ENCODE measurements around the gene NEK4.
"Not testable (repeated sequence)": the region's sequence is repeated elsewhere in the genome, so short reads cannot be mapped to it uniquely, and the experiment has no call there.

Gene NEK4

GRCh38 chr3:52777959-52778805, 7.4 kb upstream of the NEK4 start:
- no peak for FAIRE-seq
- no peak for TF ChIP-seq POLR2A (IDR thresholded peaks at IDR 0.05; ENCODE audit: low read depth, low read length)

DNA sequence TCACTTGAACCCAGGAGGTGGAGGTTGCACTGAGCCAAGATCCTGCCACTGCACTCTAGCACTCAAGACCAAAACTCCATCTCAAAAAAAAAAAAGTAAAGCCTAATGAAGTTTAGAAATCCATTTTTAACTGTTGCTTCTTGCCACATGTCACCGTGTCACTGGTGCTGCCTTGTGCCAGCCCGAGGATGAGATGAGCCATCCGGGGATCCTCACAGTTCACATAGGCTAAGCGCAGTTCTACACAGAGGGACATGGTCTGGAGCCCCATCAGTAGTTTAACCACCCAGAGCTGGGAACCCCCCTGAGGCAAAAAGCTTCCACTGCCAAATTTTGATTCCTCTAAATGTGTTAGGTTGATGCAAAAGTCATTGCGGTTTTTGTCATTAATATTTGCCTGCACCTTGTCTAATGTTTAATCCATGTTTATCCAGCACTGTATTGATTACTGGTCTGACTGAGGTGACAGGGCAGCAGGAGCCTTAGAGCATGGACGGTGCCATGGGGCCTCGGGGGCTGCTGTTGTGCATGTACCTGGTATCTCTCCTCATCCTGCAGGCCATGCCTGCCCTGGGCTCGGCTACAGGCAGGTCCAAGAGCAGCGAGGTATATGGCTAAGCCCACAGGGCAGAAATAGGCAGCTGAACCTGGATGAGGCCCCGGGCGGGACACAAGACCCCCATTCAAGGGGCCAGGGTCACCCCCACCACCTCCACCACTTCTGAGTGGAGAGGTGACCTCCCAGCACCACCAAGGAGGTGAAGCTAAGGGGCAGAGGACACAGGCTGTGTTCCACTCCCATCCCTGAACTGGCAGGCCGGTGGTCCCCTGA, 6.6 kb upstream of the NEK4 start, which contains the start of gene ITIH1:
ITIH1 (plus strand) TSS at position 473 of the 832 bp plus-strand sequence; CDS start at position 490, 17 bp downstream.
- DNase-seq (ENCODE audit: insufficient read length, low spot score) (no peak), FAIRE-seq (no peak)
- no peak for TF ChIP-seq POLR2A (IDR thresholded peaks at IDR 0.05; ENCODE audit: low read depth, low read length)

More at GRCh38 chr3:52777959-52778805, 7.4 kb upstream of the NEK4 start:
- no peak for DNase-seq (ENCODE audit: insufficient read length, low spot score)

- DNase-seq (ENCODE audit: insufficient read length, low spot score); FAIRE-seq: not testable (repeated sequence)
Observed at GRCh38 chr3:52776486-52776885, 5.7 kb upstream of the NEK4 start.

GRCh38 chr3:52775877-52776276, 5.1 kb upstream of the NEK4 start:
- DNase-seq (ENCODE audit: insufficient read length, low spot score) (no peak), FAIRE-seq (no peak)
- no peak for TF ChIP-seq POLR2A (IDR thresholded peaks at IDR 0.05; ENCODE audit: low read depth, low read length)

DNA sequence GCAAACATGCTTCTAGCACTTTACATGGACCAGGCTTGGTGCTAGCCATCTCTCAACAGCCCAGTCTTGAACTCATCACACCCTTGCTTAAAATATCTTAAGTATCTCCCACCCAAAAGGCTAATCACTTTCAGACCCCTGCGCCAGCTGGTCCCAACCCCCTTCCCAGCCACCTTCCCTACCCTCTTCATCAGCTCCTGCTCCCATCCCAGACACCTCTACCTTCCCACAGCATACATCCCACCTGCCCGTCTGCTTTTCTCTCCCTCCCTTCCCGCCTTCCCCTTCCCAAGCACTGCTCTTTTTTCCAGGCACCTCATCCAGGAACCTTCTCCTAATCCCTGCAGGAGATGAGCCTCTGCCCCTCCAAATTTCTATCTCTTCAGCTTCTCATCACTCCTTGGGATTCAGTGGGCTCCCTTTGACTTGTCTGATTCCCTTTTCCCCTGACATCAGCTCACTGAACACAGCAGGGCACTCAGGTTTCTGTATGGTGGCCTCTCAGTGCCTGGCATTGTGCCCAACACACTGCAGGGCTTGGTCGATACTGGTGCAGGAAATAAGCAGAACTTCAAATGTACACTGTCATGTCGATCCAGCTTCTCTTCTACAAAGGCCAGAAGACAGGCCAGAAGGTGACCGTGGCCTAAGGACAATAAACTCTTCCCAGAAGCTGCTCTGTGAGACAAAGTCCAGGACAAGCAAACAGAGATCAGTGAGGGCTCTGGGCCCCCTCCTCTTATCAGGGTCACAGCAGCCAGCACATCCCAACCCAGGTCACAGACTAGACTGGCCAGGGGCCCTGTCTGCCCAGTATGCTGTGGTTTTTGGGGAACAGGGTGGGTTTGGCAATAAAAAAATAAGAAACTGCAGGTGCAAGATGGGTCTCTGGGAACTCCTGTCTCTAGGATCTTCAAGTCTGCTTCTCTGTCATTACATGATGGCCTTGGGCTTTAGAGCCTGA, 4.4 kb upstream of the NEK4 start:
- DNase-seq (ENCODE audit: insufficient read length, low spot score) (no peak), FAIRE-seq (no peak)
- no peak for TF ChIP-seq POLR2A (IDR thresholded peaks at IDR 0.05; ENCODE audit: low read depth, low read length)

DNA sequence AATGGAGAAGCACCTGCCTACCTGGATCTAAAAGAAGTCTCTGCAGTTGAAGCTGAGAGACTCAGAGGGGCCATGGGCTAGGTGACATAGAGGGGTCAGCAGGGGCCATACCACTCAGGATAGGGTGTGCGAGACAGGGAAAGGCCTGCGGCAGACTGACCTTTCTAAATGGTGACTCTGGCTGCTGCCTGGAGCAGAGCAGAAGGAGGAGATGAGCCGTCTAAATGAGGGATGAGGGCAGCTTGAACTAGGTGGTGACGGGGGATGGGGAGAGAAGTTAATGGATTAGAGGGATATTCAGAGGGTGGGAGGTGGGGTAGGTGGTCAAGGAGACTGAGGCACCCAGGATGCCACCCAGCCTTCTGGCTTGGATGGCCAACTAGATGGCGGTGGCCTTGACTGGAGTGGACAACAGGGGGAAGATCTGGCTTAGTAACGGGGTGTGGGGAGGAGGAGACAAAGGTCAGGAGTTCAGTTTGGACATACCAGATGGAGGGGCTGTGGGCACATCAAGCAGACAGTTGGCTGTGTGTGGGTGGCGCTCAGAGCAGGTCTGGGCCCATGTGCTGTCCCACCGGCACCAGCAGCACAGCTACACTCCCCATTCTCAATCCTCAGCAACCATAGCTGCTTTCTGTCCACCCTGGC, 3.5 kb upstream of the NEK4 start:
- FAIRE-seq: no peak

DNA sequence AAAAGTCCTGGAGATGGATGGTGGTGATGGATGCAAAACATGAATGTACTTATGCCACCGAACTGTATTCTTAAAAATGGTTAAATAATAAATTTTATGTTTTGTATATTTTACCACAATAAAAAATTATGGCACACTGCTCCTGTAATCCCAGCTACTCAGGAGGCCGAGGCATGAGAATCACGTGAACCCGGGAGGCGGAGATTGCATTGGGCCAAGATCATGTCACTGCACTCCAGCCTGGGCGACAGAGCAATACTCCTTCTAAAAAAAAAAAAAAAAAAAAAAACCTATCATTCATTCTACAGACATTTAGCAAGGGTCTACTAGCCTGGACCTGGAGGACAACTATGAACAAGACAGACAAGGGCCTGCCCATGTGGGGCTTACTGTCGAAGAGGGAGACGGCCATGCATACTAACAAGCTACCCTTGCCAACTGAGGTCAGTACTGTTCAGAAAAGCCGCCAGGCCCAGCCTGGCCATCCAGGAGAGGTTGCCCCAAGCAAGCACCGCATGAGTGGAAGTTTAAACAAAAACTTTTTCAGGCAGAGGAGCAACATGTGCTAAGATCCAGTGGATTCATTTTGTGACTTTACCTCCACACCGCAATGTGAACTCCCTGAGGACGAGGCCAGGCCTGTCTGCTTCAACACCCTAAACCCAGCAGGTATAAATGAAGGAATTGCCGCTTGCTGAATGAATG, 2.8 kb upstream of the NEK4 start:
- no peak for TF ChIP-seq POLR2A (IDR thresholded peaks at IDR 0.05; ENCODE audit: low read depth, low read length)
- FAIRE-seq: no peak
- DNase-seq (ENCODE audit: insufficient read length, low spot score): no peak

More for the DNA sequence above, 3.5 kb upstream of the NEK4 start:
- TF ChIP-seq POLR2A (IDR thresholded peaks at IDR 0.05; ENCODE audit: low read depth, low read length): no peak
- DNase-seq (ENCODE audit: insufficient read length, low spot score): no peak

- no peak for DNase-seq (ENCODE audit: insufficient read length, low spot score)
- no peak for FAIRE-seq
Observed at GRCh38 chr3:52771702-52772101, 962 bp upstream of the NEK4 start.

GRCh38 chr3:52771334-52771681, 568 bp upstream of the NEK4 start:
- DNase-seq (ENCODE audit: insufficient read length, low spot score): no peak
- no peak for TF ChIP-seq POLR2A (IDR thresholded peaks at IDR 0.05; ENCODE audit: low read depth, low read length)
- no peak for FAIRE-seq

More at GRCh38 chr3:52771702-52772101, 962 bp upstream of the NEK4 start:
- no peak for TF ChIP-seq POLR2A (IDR thresholded peaks at IDR 0.05; ENCODE audit: low read depth, low read length)

DNA sequence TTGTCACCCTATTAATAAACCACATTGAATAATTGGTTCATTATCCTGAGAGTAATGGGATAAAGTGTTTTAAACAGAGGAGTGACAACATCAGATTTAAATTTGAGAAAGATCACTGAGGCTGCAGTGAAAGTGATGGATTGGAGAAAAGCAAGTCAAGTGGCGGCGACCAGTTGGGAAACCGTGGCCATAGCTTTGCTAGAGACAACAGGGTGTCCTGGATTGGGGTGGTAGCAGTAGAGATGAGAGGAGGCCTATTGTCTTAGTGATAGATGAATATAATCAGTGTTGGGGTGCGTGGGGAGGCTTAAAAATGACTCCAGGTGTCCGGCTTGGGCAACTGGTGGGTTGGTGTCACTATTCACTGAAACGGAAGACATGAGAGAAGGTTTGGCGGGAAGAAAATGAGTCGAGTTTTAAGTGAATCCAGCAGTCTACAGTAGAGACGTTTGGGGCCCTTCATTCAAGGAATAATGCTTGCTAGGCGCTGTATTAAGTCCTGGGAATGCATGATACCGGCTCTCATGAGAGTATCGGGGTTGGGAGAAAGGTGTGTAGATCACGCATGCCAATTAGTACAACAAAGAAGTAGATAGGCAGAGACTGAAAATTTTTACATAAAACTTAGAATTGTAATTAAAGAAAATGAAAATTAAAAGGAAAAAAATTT, 819 bp downstream of the NEK4 start:
- FAIRE-seq: no peak
- TF ChIP-seq POLR2A (IDR thresholded peaks at IDR 0.05; ENCODE audit: low read depth, low read length): no peak
- DNase-seq (ENCODE audit: insufficient read length, low spot score): no peak

- no peak for DNase-seq (ENCODE audit: insufficient read length, low spot score)
- TF ChIP-seq POLR2A (IDR thresholded peaks at IDR 0.05; ENCODE audit: low read depth, low read length): no peak
- FAIRE-seq: no peak
Observed at GRCh38 chr3:52763466-52763865, 7.3 kb downstream of the NEK4 start.

GRCh38 chr3:52756141-52756540, 14.6 kb downstream of the NEK4 start:
- no peak for FAIRE-seq
- TF ChIP-seq POLR2A (IDR thresholded peaks at IDR 0.05; ENCODE audit: low read depth, low read length): no peak
- DNase-seq (ENCODE audit: insufficient read length, low spot score): no peak

Data from H54 (cell line).